Stimulated activated CD4-positive, alpha-beta T cell treated with anti-CD3 and anti-CD28 coated beads, Interleukin-15, amount 100 ng/mL, for 24 hours (primary cell): ENCODE measurements around the gene TDRD12.

Experiments used
- DNase-seq: peaks from one replicate; pipeline ENCODE4 v3.0.0-alpha.2; 2020

Gene TDRD12, protein sequence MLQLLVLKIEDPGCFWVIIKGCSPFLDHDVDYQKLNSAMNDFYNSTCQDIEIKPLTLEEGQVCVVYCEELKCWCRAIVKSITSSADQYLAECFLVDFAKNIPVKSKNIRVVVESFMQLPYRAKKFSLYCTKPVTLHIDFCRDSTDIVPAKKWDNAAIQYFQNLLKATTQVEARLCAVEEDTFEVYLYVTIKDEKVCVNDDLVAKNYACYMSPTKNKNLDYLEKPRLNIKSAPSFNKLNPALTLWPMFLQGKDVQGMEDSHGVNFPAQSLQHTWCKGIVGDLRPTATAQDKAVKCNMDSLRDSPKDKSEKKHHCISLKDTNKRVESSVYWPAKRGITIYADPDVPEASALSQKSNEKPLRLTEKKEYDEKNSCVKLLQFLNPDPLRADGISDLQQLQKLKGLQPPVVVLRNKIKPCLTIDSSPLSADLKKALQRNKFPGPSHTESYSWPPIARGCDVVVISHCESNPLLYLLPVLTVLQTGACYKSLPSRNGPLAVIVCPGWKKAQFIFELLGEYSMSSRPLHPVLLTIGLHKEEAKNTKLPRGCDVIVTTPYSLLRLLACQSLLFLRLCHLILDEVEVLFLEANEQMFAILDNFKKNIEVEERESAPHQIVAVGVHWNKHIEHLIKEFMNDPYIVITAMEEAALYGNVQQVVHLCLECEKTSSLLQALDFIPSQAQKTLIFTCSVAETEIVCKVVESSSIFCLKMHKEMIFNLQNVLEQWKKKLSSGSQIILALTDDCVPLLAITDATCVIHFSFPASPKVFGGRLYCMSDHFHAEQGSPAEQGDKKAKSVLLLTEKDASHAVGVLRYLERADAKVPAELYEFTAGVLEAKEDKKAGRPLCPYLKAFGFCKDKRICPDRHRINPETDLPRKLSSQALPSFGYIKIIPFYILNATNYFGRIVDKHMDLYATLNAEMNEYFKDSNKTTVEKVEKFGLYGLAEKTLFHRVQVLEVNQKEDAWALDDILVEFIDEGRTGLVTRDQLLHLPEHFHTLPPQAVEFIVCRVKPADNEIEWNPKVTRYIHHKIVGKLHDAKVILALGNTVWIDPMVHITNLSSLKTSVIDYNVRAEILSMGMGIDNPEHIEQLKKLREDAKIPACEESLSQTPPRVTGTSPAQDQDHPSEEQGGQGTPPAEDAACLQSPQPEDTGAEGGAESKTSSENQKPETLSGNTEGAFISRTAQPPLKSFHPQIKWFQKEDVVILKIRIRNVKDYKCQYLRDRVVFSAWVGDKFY (N-terminal part only)

DNA sequence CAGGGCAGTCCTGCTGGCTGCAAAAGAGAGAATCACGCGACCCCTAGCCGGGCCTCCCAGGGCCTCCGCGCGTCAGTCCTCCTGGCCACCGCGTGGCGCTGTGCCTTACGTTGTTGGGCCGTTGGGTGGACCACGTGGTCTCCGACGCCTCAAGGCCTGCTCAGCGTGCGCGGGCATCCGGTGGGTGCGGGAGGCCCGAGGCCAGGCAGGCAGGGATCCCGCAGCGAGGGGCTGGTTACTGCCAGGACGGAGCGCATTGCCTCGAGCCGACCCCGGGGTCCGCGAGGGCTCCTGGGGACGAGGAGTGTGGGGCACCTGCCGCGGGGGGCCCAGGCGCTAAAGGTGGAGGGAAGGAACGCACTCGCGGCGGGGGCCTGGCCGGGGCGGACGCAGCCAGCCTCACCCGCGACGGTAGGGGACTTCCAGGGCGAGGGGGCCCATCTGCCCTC, at the start of gene TDRD12:
Gene TDRD12 (plus strand): TSS at position 157 of the 449 bp plus-strand sequence. CDS start 306 bp downstream, outside the sequence.
- peak; percentile 17 for DNase-seq

DNA sequence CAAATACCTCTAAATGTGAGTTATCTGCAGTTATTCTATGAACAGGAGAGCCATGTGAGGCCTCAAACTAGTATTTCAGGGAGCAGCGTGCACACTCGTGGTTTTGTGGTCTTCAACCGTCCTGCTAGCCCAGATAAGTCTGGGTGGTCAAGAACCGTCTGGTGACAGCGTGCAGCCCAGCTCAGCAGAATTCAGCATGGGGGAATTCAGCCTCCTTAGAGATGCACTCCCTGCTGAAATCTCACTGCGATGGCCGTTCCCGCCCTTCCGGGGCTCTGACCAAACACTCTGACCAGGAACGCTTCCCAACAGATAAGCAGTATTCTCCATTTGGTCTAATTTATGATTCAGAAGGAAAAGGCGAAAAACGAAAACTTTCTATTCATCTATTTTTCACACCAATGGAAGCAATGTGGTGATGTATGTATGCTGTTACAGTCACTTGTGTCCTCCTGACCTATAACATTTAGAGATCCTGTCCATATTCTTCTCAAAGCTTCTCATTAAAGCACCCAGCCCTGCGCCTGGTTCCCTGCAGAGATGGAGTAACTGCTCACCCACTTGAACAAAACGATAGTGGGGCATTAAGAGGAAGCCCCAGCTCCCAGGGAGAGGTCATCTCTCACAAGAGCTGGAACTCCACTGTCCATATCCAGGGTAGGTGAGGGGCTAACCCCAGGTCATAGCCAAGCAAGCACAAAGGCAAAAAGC, 47.5 kb upstream of the TDRD12 start:
- no peak for DNase-seq

DNA sequence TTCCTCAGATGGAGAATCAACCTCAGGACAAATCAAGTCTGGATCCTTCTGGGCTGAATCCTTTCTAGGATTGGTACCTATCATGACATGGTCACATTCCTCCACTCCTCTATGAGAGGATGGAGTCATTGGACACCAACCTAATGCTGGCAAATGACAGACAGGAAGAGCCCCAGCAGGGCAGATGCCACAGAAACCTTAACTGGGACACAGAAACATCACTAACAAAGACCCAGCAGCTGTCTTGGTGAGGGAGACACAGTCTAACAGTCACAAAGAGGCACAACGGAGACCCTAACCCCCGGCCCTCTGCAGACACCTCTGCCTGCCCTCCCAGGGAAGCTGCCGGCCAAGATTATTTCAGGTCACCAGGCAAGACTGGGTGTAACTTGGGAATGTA, 46.7 kb upstream of the TDRD12 start:
- no peak for DNase-seq

DNA sequence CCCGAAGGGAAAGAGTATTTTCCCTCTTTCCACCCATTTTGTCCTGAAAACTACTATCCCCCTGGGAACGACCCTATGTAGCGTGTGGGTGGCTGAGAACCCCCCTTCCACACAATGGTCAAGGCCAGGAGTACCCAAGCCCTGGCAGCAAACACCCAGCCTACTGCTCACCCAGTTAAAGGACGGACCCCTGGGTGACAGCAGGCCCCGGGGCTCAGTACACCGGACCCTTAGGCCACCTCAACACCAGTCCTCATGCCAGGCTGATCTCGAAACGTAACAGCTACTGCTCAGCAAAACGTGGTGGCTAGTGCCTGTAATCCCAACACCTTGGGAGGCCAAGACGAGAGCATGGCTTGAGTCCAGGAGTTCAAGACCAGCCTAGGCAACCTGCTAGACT, 46.0 kb upstream of the TDRD12 start:
- no peak for DNase-seq

DNA sequence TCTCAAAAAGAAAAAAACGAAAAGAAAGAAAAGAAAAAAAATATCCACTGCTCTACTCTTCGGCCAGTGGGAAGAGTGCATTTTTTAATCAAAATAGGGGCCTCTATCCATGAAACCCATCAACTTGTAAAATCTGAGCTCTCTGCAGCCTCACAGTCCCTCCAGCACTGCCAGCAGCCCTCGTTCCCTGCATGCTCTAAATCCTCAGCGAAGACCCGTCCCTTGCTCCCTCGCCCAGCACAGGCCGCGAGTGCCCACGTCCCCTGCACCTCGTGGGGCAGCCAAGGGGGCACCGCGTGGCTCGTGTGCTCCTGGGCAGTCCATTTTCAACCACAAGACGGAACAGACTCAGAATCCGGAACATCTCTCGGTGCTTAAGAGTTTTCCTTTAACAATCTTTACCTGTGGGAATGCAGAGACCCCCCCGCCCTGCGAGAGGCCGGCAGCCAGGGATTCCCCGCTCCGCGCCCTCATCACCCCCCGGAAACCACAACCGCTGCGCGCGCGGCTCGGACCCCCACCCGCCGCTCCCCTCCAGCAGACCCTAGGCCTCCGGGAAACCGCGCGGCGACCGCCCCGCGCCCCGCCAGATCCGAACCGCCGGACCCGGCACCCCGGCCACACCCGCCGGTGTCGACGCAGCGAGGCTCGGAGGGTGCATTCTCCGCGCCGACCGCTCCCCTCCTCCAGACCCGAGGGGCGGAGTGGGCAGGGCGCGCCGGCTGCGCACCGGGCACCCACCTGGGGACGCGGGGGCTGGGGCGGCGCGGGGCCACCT, 45.2 kb upstream of the TDRD12 start:
- no peak for DNase-seq

DNA sequence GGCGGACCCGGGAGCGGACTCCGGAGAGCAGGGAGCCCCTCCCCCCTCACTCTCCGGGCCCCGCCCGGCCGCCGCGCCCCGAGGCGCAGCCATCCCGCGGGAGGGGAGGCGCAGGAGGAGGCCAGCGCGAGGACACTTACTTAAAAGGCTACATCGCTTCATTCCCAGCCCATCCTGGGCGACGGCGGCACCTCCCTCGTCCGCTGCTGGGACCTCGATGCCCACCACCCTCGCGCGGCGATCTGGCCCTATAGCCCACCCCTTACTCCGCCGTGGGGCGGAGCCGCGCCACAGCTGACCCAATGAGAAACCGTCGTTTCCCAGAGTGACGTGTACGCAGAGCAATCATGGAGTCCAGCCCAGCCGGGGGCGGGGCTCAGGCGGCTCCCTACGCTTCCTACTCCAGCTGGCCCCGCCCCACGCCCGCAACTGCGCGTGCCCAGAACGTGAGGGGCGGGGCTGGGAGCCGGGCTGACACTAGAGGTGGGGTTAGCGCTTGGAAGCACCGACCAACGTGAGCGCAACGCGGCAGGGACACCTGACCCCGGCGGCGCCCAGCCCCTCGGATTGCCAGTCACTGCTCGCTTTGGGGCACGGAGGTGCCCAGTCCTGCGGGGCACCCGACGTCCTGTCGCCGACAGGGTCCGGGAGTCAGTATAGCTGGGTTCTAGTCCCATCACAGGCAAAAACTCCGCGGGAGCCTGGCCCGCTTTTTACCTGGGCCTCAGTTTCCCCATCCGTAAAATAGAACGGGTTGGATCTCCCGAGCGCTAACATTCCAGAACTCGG, 44.4 kb upstream of the TDRD12 start, which contains the start of gene ANKRD27:
Gene ANKRD27 (minus strand): TSS at position 250 of the 789 bp plus-strand sequence. CDS start 16,165 bp downstream, outside the sequence.
- peak; percentile 98 for DNase-seq

DNA sequence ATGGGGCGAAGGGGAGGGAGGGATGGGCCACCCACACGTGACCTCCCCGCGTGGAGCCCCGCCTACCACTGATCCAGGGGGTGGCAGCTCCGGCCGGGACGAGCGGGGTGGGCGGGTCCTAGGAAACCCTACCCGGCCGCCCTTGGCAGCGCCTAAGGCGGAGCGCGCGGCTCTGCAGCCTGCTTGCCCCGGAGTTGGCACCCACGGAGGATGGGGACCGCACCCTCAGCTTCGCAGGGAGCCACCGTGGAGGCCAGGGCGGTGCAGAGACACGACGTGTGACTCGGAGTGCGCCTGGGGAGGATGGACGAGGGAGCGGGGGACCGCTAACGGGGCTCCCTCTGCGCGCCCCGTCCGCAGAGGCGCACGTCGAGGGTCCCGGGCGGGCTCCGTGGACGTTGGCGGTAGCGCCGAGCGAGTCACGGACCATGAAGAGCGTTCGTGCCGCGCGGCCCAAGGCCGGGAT, 43.8 kb upstream of the TDRD12 start, which contains the start of gene RGS9BP:
Gene RGS9BP (plus strand): TSS at position 129 of the 466 bp plus-strand sequence. CDS start 416 bp downstream, outside the sequence.
- DNase-seq, result peak; percentile 82

DNA sequence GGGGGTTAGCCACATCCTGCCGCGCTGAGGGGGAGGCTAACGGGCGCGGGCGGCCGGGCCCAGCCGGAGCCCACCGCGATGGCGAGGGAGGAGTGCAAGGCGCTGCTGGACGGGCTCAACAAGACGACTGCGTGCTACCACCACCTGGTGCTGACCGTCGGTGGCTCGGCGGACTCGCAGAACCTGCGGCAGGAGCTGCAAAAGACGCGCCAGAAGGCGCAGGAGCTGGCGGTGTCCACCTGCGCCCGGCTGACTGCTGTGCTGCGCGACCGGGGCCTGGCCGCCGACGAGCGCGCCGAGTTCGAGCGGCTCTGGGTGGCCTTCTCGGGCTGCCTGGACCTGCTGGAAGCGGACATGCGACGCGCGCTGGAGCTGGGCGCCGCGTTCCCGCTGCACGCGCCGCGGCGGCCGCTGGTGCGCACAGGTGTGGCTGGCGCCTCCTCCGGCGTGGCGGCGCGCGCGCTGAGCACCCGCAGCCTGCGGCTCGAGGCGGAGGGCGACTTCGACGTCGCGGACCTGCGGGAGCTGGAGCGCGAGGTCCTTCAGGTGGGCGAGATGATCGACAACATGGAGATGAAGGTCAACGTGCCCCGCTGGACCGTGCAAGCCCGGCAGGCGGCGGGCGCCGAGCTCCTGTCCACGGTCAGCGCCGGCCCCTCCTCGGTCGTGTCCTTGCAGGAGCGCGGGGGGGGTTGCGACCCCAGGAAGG, 43.2 kb upstream of the TDRD12 start:
- DNase-seq, result peak; percentile 24

DNA sequence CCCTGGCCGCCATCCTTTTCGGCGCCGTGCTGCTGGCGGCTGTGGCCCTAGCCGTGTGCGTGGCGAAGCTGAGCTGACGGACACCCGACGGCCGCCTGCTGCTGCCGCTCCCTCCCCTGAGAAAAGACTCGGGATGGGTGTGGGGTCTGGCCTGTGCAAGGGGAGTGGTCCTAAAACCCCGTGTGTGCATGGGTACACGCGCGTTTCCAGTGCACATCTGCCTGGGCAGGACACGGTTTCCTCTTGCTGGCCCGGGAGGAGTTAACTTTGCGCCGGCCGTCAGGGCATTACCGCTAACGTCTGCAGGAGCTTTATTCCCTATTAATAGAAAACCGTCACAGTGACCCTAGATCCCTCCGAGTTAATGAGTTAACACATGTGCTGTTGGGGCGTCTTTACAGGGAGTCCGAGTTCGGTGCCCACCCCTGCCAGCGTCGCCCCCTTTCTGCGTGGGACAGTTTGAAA, 42.6 kb upstream of the TDRD12 start:
- no peak for DNase-seq

DNA sequence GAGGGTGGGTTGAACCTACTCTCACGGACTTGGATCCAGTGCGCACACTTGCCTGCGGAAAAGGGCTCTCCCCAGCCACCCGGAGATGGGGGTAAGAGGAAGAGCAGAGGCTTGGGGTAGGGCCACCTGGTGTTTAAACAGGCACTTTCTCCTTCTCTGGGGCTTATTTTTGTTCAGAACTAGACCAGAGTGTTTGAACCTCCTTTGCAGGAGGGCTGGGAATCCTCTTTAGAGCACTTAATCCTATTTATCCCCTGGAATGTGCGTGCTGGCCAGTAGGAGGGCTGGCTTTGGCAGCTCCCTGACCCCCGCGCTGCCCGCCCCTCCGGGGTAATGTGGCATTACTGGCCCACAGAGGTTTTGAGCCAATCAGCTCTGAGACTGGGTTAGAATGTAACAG, 41.9 kb upstream of the TDRD12 start:
- DNase-seq, result no peak

DNA sequence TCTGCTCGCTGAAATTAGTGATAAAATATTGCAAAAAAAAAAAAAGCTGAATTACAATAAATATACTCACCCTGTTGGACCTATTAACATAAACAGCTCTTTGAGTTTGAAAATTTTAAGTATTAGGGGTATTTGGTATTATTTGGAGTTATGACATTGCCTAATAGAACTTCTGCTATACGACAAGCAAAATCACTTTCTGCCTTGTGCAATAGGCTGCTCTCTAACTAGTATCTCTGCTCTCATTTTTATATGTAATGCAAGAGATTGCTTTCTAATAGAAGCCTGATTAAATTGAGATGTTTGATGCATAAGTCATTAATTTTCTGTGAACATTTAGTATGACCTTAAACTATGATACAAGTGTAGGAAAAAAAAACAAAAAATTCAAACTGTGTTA, 38.6 kb upstream of the TDRD12 start:
- no peak for DNase-seq

DNA sequence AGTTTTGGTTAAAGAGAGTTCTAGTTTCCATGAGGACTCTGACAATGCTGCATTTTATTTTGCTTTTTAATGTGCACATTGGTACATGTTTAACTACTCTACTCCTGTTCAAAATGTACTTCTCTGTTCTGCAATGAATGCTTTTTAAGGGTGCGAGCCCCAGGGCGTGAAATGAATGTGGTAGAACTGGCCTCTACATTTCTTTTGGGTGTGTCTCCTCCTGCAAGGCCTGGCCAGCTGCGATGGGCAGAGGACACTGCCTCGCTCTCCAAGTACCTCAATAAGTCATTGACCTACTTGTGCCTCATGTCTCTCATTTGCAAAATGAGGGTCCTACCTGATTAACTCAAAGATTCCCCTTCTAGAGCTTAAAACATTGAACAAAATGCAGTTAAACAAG, 37.2 kb upstream of the TDRD12 start:
- no peak for DNase-seq

DNA sequence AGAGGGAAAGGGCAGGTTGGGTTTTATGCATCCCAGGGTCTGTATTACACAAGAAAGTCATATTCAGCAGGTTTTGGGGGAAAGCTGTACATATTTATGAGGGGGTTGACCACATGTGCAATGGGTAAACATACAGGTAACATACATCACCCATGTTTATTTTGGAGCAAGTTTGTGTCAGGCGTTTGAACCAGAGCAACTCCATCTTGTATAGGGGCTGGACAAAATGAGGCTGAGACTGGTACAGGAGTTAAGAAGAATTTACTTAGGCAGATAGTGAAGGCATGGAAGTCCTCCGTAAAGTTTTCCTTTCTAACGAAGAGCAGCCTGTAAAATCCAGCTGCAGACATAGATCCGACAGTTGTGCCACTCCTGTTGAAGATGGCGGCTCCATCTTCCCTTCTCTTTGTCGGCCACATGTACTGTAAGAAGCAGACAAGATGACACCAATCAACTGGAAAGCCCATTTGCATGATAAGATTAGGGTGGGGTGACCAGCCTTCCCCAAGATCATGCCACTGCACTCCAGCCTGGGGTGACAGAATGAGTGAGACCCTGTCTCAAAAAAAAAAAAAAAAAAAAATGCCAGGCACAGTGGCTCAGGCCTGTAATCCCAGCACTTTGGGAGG, 32.6 kb upstream of the TDRD12 start:
- DNase-seq, result no peak

DNA sequence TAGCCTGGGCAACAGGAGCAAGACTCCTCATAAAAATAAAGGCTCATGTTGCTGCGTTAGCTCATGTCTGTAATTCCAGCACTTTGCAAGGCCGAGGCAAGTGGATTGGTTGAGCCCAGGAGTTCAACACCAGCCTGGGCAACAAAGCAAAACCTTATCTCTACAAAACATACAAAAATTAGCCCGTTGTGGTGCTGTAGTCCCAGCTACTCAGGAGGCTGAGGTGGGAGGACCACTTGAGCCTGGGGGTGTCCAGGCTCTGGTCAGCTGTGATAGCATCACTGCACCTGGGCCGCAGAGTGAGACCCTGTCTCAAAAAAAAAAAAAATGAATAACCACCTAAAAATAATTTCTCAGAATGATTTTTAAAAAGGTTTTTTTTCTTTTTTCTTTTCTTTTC, 31.9 kb upstream of the TDRD12 start:
- no peak for DNase-seq

DNA sequence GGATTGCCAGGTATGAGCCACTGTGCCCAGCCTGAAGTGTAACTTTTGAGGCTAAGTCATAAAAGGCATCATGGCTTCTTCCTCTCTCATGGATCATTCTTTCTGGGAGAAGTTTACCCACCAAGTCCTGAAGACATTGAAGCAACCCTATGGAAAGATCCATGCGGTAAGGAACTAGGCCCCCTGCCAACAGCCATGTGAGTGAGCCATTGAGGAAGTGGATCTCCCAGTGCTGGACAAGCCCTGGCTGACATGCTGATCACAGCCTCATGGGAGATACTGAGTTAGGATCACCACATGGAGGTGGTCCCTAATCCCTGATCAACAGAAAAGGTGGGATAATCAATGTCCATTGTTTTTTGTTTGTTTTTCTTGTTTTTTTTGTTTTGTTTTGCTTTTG, 31.3 kb upstream of the TDRD12 start:
- no peak for DNase-seq

DNA sequence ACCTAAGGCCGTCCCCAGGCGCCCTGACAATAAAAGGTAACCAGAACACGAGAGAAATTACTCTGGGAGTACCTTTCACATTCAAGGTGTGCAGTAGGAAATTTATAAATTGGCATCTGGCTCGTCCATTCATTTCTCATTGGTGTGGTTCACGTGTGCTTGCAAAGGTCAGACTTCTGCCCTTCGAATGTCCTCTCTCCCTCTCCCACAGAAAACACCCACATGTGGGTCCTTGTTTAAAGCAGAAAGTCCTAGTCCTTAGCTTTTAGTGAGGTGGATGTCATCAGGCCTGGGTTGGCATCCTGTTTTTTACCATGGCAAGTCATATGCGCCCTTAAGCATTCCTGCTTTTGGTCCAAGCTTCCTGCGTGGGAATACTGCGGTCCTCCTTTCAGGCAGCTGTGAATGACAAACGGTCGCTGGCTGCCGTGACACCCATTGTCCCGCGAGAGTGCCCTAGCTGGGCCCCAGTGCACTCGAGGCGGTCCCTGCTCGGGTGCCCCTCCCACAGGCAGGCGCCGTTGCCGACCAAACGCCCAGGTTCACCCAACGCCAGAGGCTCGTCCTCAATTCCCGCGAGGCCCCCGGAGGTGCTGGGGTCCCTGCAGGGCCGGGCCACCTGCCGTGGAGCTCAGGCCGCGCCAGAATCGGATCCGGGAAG, 28.1 kb upstream of the TDRD12 start, which contains the start of gene NUDT19:
Gene NUDT19 (plus strand): TSS at position 531 of the 661 bp plus-strand sequence. CDS start 140 bp downstream, outside the sequence.
- DNase-seq, result peak; percentile 91

DNA sequence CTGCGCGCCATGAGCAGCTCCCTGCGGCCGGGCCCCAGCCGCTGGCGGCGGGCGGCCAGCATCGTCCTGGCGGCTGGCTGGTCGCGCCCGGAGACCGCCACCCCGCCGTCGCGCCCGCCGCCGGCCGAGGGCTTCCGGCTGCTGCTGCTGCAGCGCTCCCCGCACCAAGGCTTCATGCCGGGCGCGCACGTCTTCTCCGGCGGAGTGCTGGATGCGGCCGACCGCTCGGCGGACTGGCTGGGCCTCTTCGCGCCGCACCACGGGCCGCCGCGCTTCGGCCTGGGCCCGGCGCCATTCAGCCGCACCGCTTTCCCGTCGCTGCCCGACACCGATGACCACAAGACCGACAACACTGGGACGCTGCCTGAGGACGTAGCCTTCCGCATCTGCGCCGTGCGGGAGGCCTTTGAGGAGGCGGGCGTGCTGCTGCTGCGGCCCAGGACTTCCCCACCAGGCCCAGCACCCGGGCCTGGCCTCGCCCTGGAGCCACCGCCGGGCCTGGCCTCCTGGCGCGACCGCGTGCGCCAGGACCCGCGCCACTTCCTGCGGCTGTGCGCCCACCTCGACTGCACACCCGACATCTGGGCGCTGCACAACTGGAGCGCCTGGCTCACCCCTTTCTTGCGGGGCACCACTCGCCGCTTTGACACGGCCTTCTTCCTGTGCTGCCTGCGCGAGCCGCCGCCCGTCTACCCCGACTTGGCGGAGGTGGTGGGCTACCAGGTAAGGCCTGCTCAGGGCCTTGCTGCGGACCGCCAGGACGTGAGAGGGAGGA, 27.4 kb upstream of the TDRD12 start:
- DNase-seq, result peak; percentile 71

DNA sequence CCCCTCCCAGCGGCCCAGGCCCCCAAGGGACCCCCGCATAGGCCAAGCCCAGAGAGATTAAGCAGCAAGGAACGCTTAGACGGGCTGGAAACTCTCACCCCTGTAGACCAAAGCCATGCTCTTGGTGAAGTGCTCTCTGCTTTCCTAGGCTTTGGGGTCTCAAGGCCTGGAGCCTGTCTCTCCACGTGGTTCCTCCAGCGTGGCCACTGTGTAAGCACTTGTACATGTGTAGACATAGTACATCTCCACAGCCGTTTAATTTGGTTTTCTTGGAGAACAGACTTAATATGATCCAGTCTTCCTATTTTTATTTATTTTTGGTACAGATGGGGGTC, 26.9 kb upstream of the TDRD12 start:
- peak; percentile 31 for DNase-seq
